IMR-90 (cell line): ENCODE results near the gene TAOK1. TPM values are rescaled to one million over a fixed set of nuclear protein-coding genes. Genes with fewer than 3 reads are reported as not detected.

Source experiments
- ATAC-seq: fragments of 200-7000 bp; cut with Tn5 transposase; 2 replicates; pipeline ENCODE4 v1.9.1; 2020; ENCODE audit warnings: low read depth, mild to moderate bottlenecking, moderate library complexity
- BruUV-seq: library from RNA; stranded (reverse); fragments of 400-500 nt; replicated peaks from 2 replicates; lab custom pipeline; 2021; lab: Mats Ljungman, UMichigan
- CTCF ChIA-PET: fragments of 300-600 bp; formaldehyde crosslinking; extraction: SDS; loops from one replicate; lab custom pipeline; 2021; ENCODE audit warnings: antibody characterized with exemption; lab: Yijun Ruan, JAX
- POLR2A ChIA-PET: fragments of 300-600 bp; sonication (Branson Sonifier 250); formaldehyde crosslinking; loops from one replicate; lab custom pipeline; 2022; ENCODE audit warnings: antibody characterized with exemption; ENCODE audit not compliant: unreplicated experiment; lab: Charles Lee
- DNase-seq: peaks from one replicate; pipeline ENCODE4 v3.0.0; 2013
- H2AFZ ChIP-seq: replicated peaks from 2 replicates; pipeline ENCODE3; 2013; ENCODE audit warnings: low read length, mild to moderate bottlenecking; ENCODE audit not compliant: poor library complexity
- H2AK5ac ChIP-seq: 2 replicates; pipeline ENCODE4 v1.6.1; 2013; ENCODE audit warnings: low read depth, low read length, inconsistent platforms
- H2AK9ac ChIP-seq: replicated peaks from 2 replicates; pipeline ENCODE3; 2013; ENCODE audit warnings: mild to moderate bottlenecking, low read depth, low read length, moderate library complexity; ENCODE audit not compliant: poor library complexity
- H2BK120ac ChIP-seq: 2 replicates; pipeline ENCODE4 v1.6.1; 2013; ENCODE audit warnings: low read depth, low read length, inconsistent platforms
- H2BK15ac ChIP-seq: 3 replicates; pipeline ENCODE4 v1.6.1; 2013; ENCODE audit warnings: low read depth, low read length, inconsistent platforms
- H2BK20ac ChIP-seq: 2 replicates; pipeline ENCODE4 v1.6.1; 2013; ENCODE audit warnings: low read depth, mild to moderate bottlenecking, inconsistent platforms, low read length, moderate library complexity
- H2BK5ac ChIP-seq: 2 replicates; pipeline ENCODE4 v1.6.1; 2013; ENCODE audit warnings: mild to moderate bottlenecking, low read depth, low read length, inconsistent platforms; ENCODE audit not compliant: poor library complexity, severe bottlenecking
- H3K14ac ChIP-seq: replicated peaks from 2 replicates; pipeline ENCODE4 v1.6.1; 2013; ENCODE audit warnings: low read depth, low read length, inconsistent platforms
- H3K18ac ChIP-seq: 2 replicates; pipeline ENCODE4 v1.6.1; 2013; ENCODE audit warnings: low read depth, low read length, control low read depth
- H3K23ac ChIP-seq: 2 replicates; pipeline ENCODE4 v1.6.1; 2013; ENCODE audit warnings: low read depth, low read length, inconsistent platforms
- H3K27ac ChIP-seq: 2 replicates; pipeline ENCODE4 v1.5.1; 2013; ENCODE audit warnings: mild to moderate bottlenecking, control low read depth, low read length; ENCODE audit not compliant: insufficient read depth
- H3K27me3 ChIP-seq: 2 replicates; pipeline ENCODE4 v1.6.1; 2013; ENCODE audit warnings: low read length; ENCODE audit not compliant: control insufficient read depth, insufficient read depth
- H3K36me3 ChIP-seq: 2 replicates; pipeline ENCODE4 v1.6.1; 2013; ENCODE audit warnings: low read length, mixed read lengths; ENCODE audit not compliant: control insufficient read depth, insufficient read depth
- H3K4ac ChIP-seq: 2 replicates; pipeline ENCODE4 v1.6.1; 2013; ENCODE audit warnings: low read depth, low read length, inconsistent platforms
- H3K4me1 ChIP-seq: 2 replicates; pipeline ENCODE4 v1.6.1; 2013; ENCODE audit warnings: low read length, mixed read lengths; ENCODE audit not compliant: control insufficient read depth, insufficient read depth
- H3K4me2 ChIP-seq: 2 replicates; pipeline ENCODE4 v1.6.1; 2013; ENCODE audit warnings: low read depth, mild to moderate bottlenecking, control low read depth, low read length, moderate library complexity
- H3K4me3 ChIP-seq: 2 replicates; pipeline ENCODE4 v1.5.1; 2013; ENCODE audit warnings: low read depth, mild to moderate bottlenecking, control low read depth, low read length, moderate library complexity; ENCODE audit not compliant: insufficient read depth
- H3K56ac ChIP-seq: 2 replicates; pipeline ENCODE4 v1.6.1; 2013; ENCODE audit warnings: low read length, inconsistent platforms; ENCODE audit not compliant: insufficient read depth; ENCODE audit errors: extremely low read depth
- H3K79me1 ChIP-seq, 2 experiments: 2 replicates each; pipeline ENCODE4 v1.6.1; 2013; ENCODE audit warnings: low read length in 2 of 2, inconsistent platforms in 1 of 2, low read depth in 1 of 2
- H3K9ac ChIP-seq: 2 replicates; pipeline ENCODE4 v1.6.1; 2013; ENCODE audit warnings: low read depth, low read length, control low read depth
- H3K9me1 ChIP-seq: 2 replicates; pipeline ENCODE4 v1.6.1; 2013; ENCODE audit warnings: low read length, inconsistent platforms; ENCODE audit not compliant: insufficient read depth
- H3K9me3 ChIP-seq: 2 replicates; pipeline ENCODE4 v1.6.1; 2013; ENCODE audit warnings: low read length; ENCODE audit not compliant: control insufficient read depth, insufficient read depth
- H4K20me1 ChIP-seq: 2 replicates; pipeline ENCODE4 v1.6.1; 2013; ENCODE audit warnings: low read length, inconsistent platforms; ENCODE audit not compliant: insufficient read depth
- H4K5ac ChIP-seq: 2 replicates; pipeline ENCODE4 v1.6.1; 2013; ENCODE audit warnings: mild to moderate bottlenecking, low read depth, low read length, control low read depth
- H4K8ac ChIP-seq, 2 experiments: 2 replicates each; pipeline ENCODE4 v1.6.1; 2013; ENCODE audit warnings: low read depth in 2 of 2, low read length in 2 of 2, control low read depth in 1 of 2, inconsistent platforms in 1 of 2
- H4K91ac ChIP-seq: 2 replicates; pipeline ENCODE4 v1.6.1; 2013; ENCODE audit warnings: low read depth, low read length, inconsistent platforms; ENCODE audit not compliant: insufficient read depth
- BHLHE40 ChIP-seq: fragments of 150-350 bp; IDR thresholded peaks from 2 replicates; pipeline ENCODE4 v1.6.1; 2016; ENCODE audit warnings: mild to moderate bottlenecking, low read depth, low read length
- CHD1 ChIP-seq: IDR thresholded peaks from 2 replicates; pipeline ENCODE4 v1.6.1; 2012; ENCODE audit warnings: low read depth, low read length, improper control_type of control experiment
- ELK1 ChIP-seq: fragments of 150-350 bp; IDR thresholded peaks from 2 replicates; pipeline ENCODE4 v1.6.1; 2016; ENCODE audit warnings: low read depth, mild to moderate bottlenecking, low read length, moderate library complexity, borderline replicate concordance
- MAFK ChIP-seq: IDR thresholded peaks from 2 replicates; pipeline ENCODE4 v1.6.1; 2012; ENCODE audit warnings: low read depth, low read length, improper control_type of control experiment
- MXI1 ChIP-seq: IDR thresholded peaks from 2 replicates; pipeline ENCODE4 v1.6.1; 2012; ENCODE audit warnings: low read depth, mild to moderate bottlenecking, low read length, moderate library complexity, borderline replicate concordance
- POLR2A ChIP-seq: IDR thresholded peaks from 2 replicates; pipeline ENCODE4 v1.6.1; 2012; ENCODE audit warnings: mild to moderate bottlenecking, low read depth, low read length
- RFX5 ChIP-seq: IDR thresholded peaks from 2 replicates; pipeline ENCODE4 v1.8.0; 2012; ENCODE audit warnings: low read depth, mild to moderate bottlenecking, low read length, moderate library complexity
- SMC3 ChIP-seq: fragments of 150-350 bp; IDR thresholded peaks from 2 replicates; pipeline ENCODE4 v1.6.1; 2016; ENCODE audit warnings: low read depth, mild to moderate bottlenecking, antibody characterized with exemption, low read length, moderate library complexity
- WGBS, 2 experiments: methylation state at CpG; one replicate each; pipeline versions ENCODE4 v1.1.5 to v1.1.7; 2013; ENCODE audit warnings: missing lambda C conversion rate in 2 of 2; ENCODE audit not compliant: insufficient read length in 1 of 2; ENCODE audit errors: extremely low coverage in 2 of 2; 5-methylcytosine and 5-hydroxymethylcytosine counted together
- dilution Hi-C: fragments of 300-500 bp; cut with HindIII; formaldehyde crosslinking; loops from one replicate; pipeline ENCODE4 v1.14.3; 2018; ENCODE audit warnings: low sequenced_read_pairs; ENCODE audit not compliant: unreplicated experiment
- in situ Hi-C: fragments of 300-500 bp; cut with MboI; formaldehyde crosslinking; loops from 3 replicates; pipeline ENCODE4 v1.14.3; 2019; ENCODE audit warnings: low sequenced_read_pairs, inconsistent platforms, mixed read lengths
- intact Hi-C: fragments of 100-400 bp; cut with micrococcal nuclease; formaldehyde crosslinking; loops from 2 replicates; pipeline ENCODE4 v1.10.0; 2022
- polyA plus RNA-seq, 3 experiments: library from polyadenylated mRNA; depleted of rRNA; stranded (reverse); fragments of >200 nt; gene quantifications; 2 replicates each; pipeline ENCODE4 v1.2.3, GENCODE V29; 2012; ENCODE audit warnings: low replicate concordance in 1 of 3
- total RNA-seq: library from RNA; depleted of rRNA; stranded (reverse); fragments of >200 nt; gene quantifications from 2 replicates; pipeline ENCODE4 v1.2.3, GENCODE V29; 2012
- TF ChIP-seq, protein P1 (sequence below): fragments of 150-350 bp; IDR thresholded peaks from 2 replicates; pipeline ENCODE4 v1.6.1; 2017; ENCODE audit warnings: mild to moderate bottlenecking, antibody characterized with exemption, low read length, low read depth

Gene TAOK1
- total and polyA plus RNA-seq, 2 of the 4 experiments (the other 2 are of a cell fraction), result 9.8 to 91.8 TPM

DNA sequence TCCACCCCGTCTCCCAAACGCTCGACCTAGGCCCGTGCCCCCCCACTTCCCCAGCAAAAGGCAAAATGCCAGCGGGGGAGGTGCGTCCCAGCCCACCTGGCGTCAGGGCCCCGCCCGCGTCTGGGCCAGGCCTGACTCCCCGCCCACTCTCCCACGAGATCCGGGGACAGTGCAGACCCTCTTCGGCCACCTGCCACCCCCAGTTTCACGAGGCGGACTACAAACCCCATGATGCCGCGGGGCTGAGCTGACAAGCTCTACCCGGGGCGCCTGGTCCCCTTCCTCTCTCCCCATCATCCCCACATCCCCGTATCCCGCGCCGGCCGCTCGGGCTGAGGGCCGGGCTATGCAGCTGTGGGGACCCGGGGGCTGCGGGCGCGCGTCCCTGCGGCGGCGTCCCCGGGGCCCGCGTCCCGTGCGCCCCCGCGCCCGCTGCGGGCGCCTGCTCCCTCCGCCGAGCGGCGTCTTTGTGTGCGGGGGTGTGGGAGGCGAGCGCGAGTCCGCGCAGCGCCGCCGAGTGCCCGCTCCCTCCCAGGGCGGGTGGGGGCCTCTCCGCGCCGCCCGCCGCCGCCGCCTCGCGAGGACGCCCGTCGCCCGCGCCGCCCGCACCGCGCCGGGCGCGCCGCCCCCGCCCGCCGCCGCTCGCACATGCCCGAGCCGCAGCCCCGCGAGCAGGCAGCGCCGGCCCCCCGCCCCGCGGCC, 202.8 kb downstream of the TAOK1 start, which contains the start of gene ANKRD13B:
ANKRD13B (plus strand) TSS at position 283 of the 702 bp plus-strand sequence. CDS start 490 bp downstream, outside the sequence.
- Histone ChIP-seq H2BK120ac (no peak within 1 kb of the TSS), H3K4me1 (peaks cover 32% of the 10 kb centered on the region), H2AFZ (peak within 1 kb of the TSS; percentile 97), H3K14ac (no peak within 1 kb of the TSS), H2BK20ac (no peak within 1 kb of the TSS), H2AK5ac (peak within 1 kb of the TSS; percentile 43), H4K5ac (no peak within 1 kb of the TSS), H3K79me1 (peaks cover 0 to 32% of the 10 kb centered on the region in 2 experiments; a peak in 3 of 4 replicates), H3K56ac (no peak within 1 kb of the TSS), H4K91ac (no peak within 1 kb of the TSS), H2AK9ac (peak within 1 kb of the TSS; percentile 86), H3K18ac (no peak within 1 kb of the TSS), H3K9me1 (no peaks in the 10 kb centered on the region; the same call in 1 of the 2 replicates), H2BK15ac (no peak within 1 kb of the TSS), H3K9ac (0 out of 2 replicates have a peak within 1 kb of the TSS, but pooled peaks have one; percentile 48), H3K27ac (no peak within 1 kb of the TSS), H3K4me2 (peak within 1 kb of the TSS; percentile 86), H3K23ac (no peak within 1 kb of the TSS; the same call in 1 of the 2 replicates), H3K9me3 (no peaks in the 10 kb centered on the region), H3K4ac (no peak within 1 kb of the TSS), H4K20me1 (peaks cover 44% of the 10 kb centered on the region), H3K36me3 (no peaks in the 10 kb centered on the region), H3K27me3 (peaks cover 2% of the 10 kb centered on the region; the same call in 1 of the 2 replicates), H4K8ac (peak within 1 kb of the TSS in 1 of 2 experiments; percentile 20; a peak in 1 of 4 replicates), H2BK5ac (no peak within 1 kb of the TSS), H3K4me3 (peak within 1 kb of the TSS; percentile 73)
- intact Hi-C loops, result no loop called here
- 0 out of 2 replicates have a peak, but pooled peaks have one; percentile 1 for ATAC-seq
- dilution Hi-C loops, result no loop called here
- ChIA-PET CTCF (no interaction called here), POLR2A (no interaction called here)
- DNase-seq, result no peak
- TF ChIP-seq POLR2A, result no peak
- no peak for TF ChIP-seq ELK1
- no peak for TF ChIP-seq RFX5
- TF ChIP-seq SMC3, result no peak
- TF ChIP-seq MAFK, result no peak
- TF ChIP-seq, protein P1, sequence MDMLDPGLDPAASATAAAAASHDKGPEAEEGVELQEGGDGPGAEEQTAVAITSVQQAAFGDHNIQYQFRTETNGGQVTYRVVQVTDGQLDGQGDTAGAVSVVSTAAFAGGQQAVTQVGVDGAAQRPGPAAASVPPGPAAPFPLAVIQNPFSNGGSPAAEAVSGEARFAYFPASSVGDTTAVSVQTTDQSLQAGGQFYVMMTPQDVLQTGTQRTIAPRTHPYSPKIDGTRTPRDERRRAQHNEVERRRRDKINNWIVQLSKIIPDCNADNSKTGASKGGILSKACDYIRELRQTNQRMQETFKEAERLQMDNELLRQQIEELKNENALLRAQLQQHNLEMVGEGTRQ, result no peak
- TF ChIP-seq BHLHE40, result no peak
- TF ChIP-seq MXI1, result no peak
- no peak for TF ChIP-seq CHD1
- BruUV-seq, result no TSS peak
- 2% methylated on average over 31 of the region's 96 CpGs; no CpG with 5 or more reads in 1 of the 2 experiments for WGBS, 2 experiments
- in situ Hi-C loops, result no loop called here
